NT2/D1 (cell line): ENCODE measurements around the gene SERINC5.

Experiments used
- YY1 ChIP-seq: IDR thresholded peaks from 2 replicates; pipeline ENCODE4 v1.6.1; 2011; ENCODE audit not compliant: insufficient read length, insufficient read depth
- ZNF274 ChIP-seq: IDR thresholded peaks from 2 replicates; pipeline ENCODE4 v1.6.1; 2011; ENCODE audit warnings: mild to moderate bottlenecking, low read depth, low read length

DNA sequence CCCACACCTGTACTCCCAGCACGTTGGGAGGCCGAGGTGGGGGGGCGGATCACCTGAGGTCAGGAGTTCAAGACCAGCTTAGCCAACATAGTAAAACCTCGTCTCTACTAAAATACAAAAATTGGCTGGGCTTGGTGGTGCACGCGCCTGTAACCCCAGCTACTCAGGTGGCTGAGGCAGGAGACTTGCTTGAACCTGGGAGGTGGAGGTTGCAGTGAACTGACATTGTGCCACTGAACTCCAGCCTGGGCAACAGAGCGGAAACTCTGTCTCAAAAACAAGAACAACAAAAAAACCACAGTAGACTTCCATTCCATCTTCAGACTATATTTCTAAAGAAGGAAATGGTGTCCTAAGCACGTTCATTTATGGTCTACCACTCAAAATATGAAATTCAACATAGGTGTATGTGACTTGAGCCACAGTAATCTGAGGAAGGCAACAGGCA is 14.2 kb upstream of the SERINC5 start:
- TF ChIP-seq ZNF274 (no peak), YY1 (no peak)
